ENCODE results near the gene GCN1. TPM values are rescaled to one million over a fixed set of nuclear protein-coding genes. Genes with fewer than 3 reads are reported as not detected.

The GCN1 gene
- total and polyA plus RNA-seq, 2 donors (not counting 3 experiments of a cell fraction or from before 2014, with no cell fraction given) = 30.1 to 101 TPM

- no TSS peak for BruUV-seq (replicated peaks)
- POLR2A ChIA-PET = no interaction called here
- Histone ChIP-seq H2AFZ (ENCODE audit: low read depth, low read length) (no peak overlapping the region), H3K4me2 (ENCODE audit: insufficient read depth, low read length) (no peak overlapping the region), H3K4me1 (ENCODE audit: control insufficient read depth, extremely low read depth, insufficient read depth, low read length) (no peaks in the 10 kb centered on the region), H4K20me1 (replicated peaks; ENCODE audit: control insufficient read depth, extremely low read depth, insufficient read depth, low read length) (no peaks in the 10 kb centered on the region), H3K9me3 (replicated peaks; ENCODE audit: control insufficient read depth, insufficient read depth, low read length) (no peaks in the 10 kb centered on the region), H3K9ac (replicated peaks; ENCODE audit: extremely low read depth, insufficient read depth, low read length) (no peak overlapping the region), H3K27me3 (ENCODE audit: control insufficient read depth in 2 of 2, insufficient read depth in 2 of 2, low read length in 2 of 2) (no peaks in the 10 kb centered on the region), H3K4me3 (replicated peaks in 1 of 3; ENCODE audit: insufficient read depth in 1 of 3, low read depth in 1 of 3, low read length in 3 of 3) (no peak overlapping the region), H3K27ac (ENCODE audit: insufficient read depth, low read depth, low read length) (no peak overlapping the region), H3K9me1 (replicated peaks; ENCODE audit: control insufficient read depth, extremely low read depth, insufficient read depth, low read length) (no peaks in the 10 kb centered on the region), H3K36me3 (ENCODE audit: control insufficient read depth in 2 of 2, extremely low read depth in 1 of 2, insufficient read depth in 2 of 2, low read length in 2 of 2) (peaks cover 0 to 21% of the 10 kb centered on the region in 2 experiments), H3K79me2 (ENCODE audit: control insufficient read depth, insufficient read depth, low read length) (no peaks in the 10 kb centered on the region)
- FAIRE-seq (no peak), DNase-seq (ENCODE audit: low read depth, low spot score) (no peak)
- intact Hi-C loops (cut with micrococcal nuclease) = no loop called here
- dilution Hi-C loops (cut with MboI; ENCODE audit: extremely low pct_ligation_motif_present, low sequenced_read_pairs) = no loop called here
- TF ChIP-seq CTCF (IDR thresholded peaks at IDR 0.05; ENCODE audit: extremely low read depth in 1 of 2, insufficient read depth in 1 of 2, low read depth in 1 of 2, low read length in 2 of 2) = no peak
- TF ChIP-seq MYC (IDR thresholded peaks at IDR 0.05; ENCODE audit: low read depth, low read length) = no peak
- TF ChIP-seq JUN (IDR thresholded peaks at IDR 0.05; ENCODE audit: borderline replicate concordance, insufficient read depth, insufficient read length, low read depth) = no peak
- TF ChIP-seq FOS (IDR thresholded peaks at IDR 0.05; ENCODE audit: borderline replicate concordance, insufficient read depth, low read length) = no peak
- TF ChIP-seq MAX (IDR thresholded peaks at IDR 0.05; ENCODE audit: insufficient read depth, insufficient read length) = no peak
- CTCF ChIA-PET = no interaction called here
Observed at GRCh38 chr12:120093336-120093591, 101.3 kb downstream of the GCN1 start.

Data from endothelial cell of umbilical vein (primary cell).